SK-N-SH (cell line): ENCODE data around the gene PURA. TPM values are rescaled to one million over a fixed set of nuclear protein-coding genes. Genes with fewer than 3 reads are reported as not detected.
A peak's percentile ranks its signal among the peaks of the same experiment; 100 is the strongest.

ENCODE experiments used
- CTCF ChIA-PET: fragments of 300-600, 350-600 bp; formaldehyde crosslinking; extraction: SDS; loops from one replicate; lab custom pipeline; 2021; lab: Yijun Ruan, JAX
- POLR2A ChIA-PET: fragments of 350-600 bp; sonication (Branson Sonifier 250); formaldehyde crosslinking; extraction: SDS; loops from one replicate; lab custom pipeline; 2020; ENCODE audit warnings: antibody characterized with exemption, inconsistent platforms; lab: Yijun Ruan, JAX
- DNase-seq: peaks from one replicate; pipeline ENCODE4 v3.0.0; 2012
- H2AFZ ChIP-seq: fragments of 200-600 bp; sonication (generic); 2 replicates; pipeline ENCODE4 v1.8.1; 2016; ENCODE audit warnings: antibody characterized with exemption, mild to moderate bottlenecking, low read depth
- H3F3A ChIP-seq: fragments of 200-600 bp; sonication (generic); replicated peaks from 2 replicates; pipeline ENCODE3; 2016; ENCODE audit warnings: antibody characterized with exemption, mild to moderate bottlenecking; ENCODE audit not compliant: insufficient read depth
- H3K27ac ChIP-seq, 2 experiments: fragments of 200-500 bp in 1 of 2; fragments of 200-600 bp in 1 of 2; sonication (Bioruptor generic) in 1 of 2; sonication (generic), shearing (Covaris generic) in 1 of 2; 2 replicates each; pipeline versions ENCODE4 v1.5.1 to v1.6.1; 2014 to 2016; ENCODE audit warnings: low read depth in 2 of 2, inconsistent platforms in 1 of 2, low read length in 1 of 2, mild to moderate bottlenecking in 1 of 2, mixed read lengths in 1 of 2
- H3K27me3 ChIP-seq: fragments of 200-600 bp; sonication (generic), shearing (Covaris generic); 2 replicates; pipeline ENCODE4 v1.6.1; 2016; ENCODE audit warnings: mixed run types; ENCODE audit not compliant: insufficient read depth
- H3K36me3 ChIP-seq, 2 experiments: fragments of 200-500 bp in 1 of 2; fragments of 200-600 bp in 1 of 2; sonication (Bioruptor generic) in 1 of 2; sonication (generic) in 1 of 2; replicated peaks in 1 of 2; 2 replicates each; pipeline versions ENCODE3 to v1.5.1; 2014 to 2016; ENCODE audit warnings: low read length in 1 of 2, mild to moderate bottlenecking in 1 of 2; ENCODE audit not compliant: insufficient read depth in 2 of 2, control insufficient read depth in 1 of 2
- H3K4me1 ChIP-seq, 2 experiments: fragments of 200-500 bp in 1 of 2; fragments of 200-600 bp in 1 of 2; sonication (Bioruptor generic) in 1 of 2; sonication (generic), shearing (Covaris generic) in 1 of 2; 2 replicates each; pipeline versions ENCODE4 v1.5.1 to v1.6.1; 2014 to 2016; ENCODE audit warnings: low read depth in 1 of 2, low read length in 1 of 2, mixed run types in 1 of 2; ENCODE audit not compliant: insufficient read depth in 2 of 2, control insufficient read depth in 1 of 2
- H3K4me2 ChIP-seq: fragments of 200-600 bp; sonication (generic), shearing (Covaris generic); 2 replicates; pipeline ENCODE4 v1.6.1; 2017; ENCODE audit warnings: mixed run types
- H3K4me3 ChIP-seq, 2 experiments: fragments of 200-500 bp in 1 of 2; fragments of 200-600 bp in 1 of 2; sonication (Bioruptor generic) in 1 of 2; sonication (generic), shearing (Covaris generic) in 1 of 2; 2 replicates each; pipeline versions ENCODE4 v1.5.1 to v1.8.1; 2014 to 2016; ENCODE audit warnings: low read depth in 2 of 2, inconsistent platforms in 1 of 2, low read length in 1 of 2, mild to moderate bottlenecking in 1 of 2, mixed read lengths in 1 of 2, moderate library complexity in 1 of 2
- H3K79me2 ChIP-seq: fragments of 200-600 bp; sonication (generic); 2 replicates; pipeline ENCODE4 v1.8.1; 2017; ENCODE audit warnings: mild to moderate bottlenecking; ENCODE audit not compliant: insufficient read depth
- H3K9ac ChIP-seq: fragments of 200-600 bp; sonication (generic); 2 replicates; pipeline ENCODE4 v1.6.1; 2017; ENCODE audit warnings: mixed run types
- H3K9me2 ChIP-seq: fragments of 200-600 bp; sonication (generic); 2 replicates; pipeline ENCODE4 v1.6.1; 2017; ENCODE audit warnings: mixed run types
- H3K9me3 ChIP-seq: fragments of 200-600 bp; sonication (generic); 2 replicates; pipeline ENCODE4 v1.6.1; 2017; ENCODE audit warnings: mixed run types, mild to moderate bottlenecking, moderate library complexity
- H4K20me1 ChIP-seq: fragments of 200-600 bp; sonication (generic); 2 replicates; pipeline ENCODE4 v1.6.1; 2017; ENCODE audit warnings: mild to moderate bottlenecking, mixed run types; ENCODE audit not compliant: insufficient read depth
- GABPA ChIP-seq: IDR thresholded peaks from 2 replicates; pipeline ENCODE4 v1.4.0; 2012; ENCODE audit warnings: low read depth, mild to moderate bottlenecking
- MAX ChIP-seq: IDR thresholded peaks from 2 replicates; pipeline ENCODE4 v1.4.0; 2012; ENCODE audit warnings: low read depth
- MXI1 ChIP-seq: IDR thresholded peaks from 2 replicates; pipeline ENCODE4 v1.6.1; 2012; ENCODE audit warnings: mild to moderate bottlenecking, low read depth, low read length, improper control_type of control experiment
- REST ChIP-seq: IDR thresholded peaks from 2 replicates; pipeline ENCODE4 v1.6.1; 2012; ENCODE audit warnings: mild to moderate bottlenecking, low read depth, low read length, moderate library complexity
- RXRA ChIP-seq: IDR thresholded peaks from 2 replicates; pipeline ENCODE4 v1.4.0; 2012; ENCODE audit warnings: low read depth, mild to moderate bottlenecking, borderline replicate concordance
- TCF12 ChIP-seq: IDR thresholded peaks from 2 replicates; pipeline ENCODE4 v1.4.0; 2012
- WGBS: methylation state at CpG from one replicate; pipeline ENCODE4 v1.1.6; 2017; ENCODE audit warnings: low lambda C conversion rate; 5-methylcytosine and 5-hydroxymethylcytosine counted together
- polyA plus RNA-seq, 3 experiments: library from polyadenylated mRNA; depleted of rRNA; stranded (reverse); fragments of >200 nt; gene quantifications; 2 replicates each; pipeline ENCODE4 v1.2.3, GENCODE V29; 2012

The PURA gene
- polyA plus RNA-seq, 1 of the 3 experiments (the other 2 are of a cell fraction): 2.4 TPM

- TF ChIP-seq REST: no peak
- TF ChIP-seq TCF12: no peak
These were observed 29.8 kb downstream of the PURA start (continued) for GRCh38 chr5:140143521-140144258.

GRCh38 chr5:140145256-140145655, 31.3 kb downstream of the PURA start:
- Histone ChIP-seq H3K27ac (no peak overlapping the region), H3K4me2 (peak overlapping the region; percentile 63; the same call in 1 of the 2 replicates), H3K4me3 (no peak overlapping the region), H3K27me3 (no peaks in the 10 kb centered on the region), H3K9me2 (no peaks in the 10 kb centered on the region), H3K36me3 (no peaks in the 10 kb centered on the region), H3K4me1 (peaks cover 0 to 8% of the 10 kb centered on the region in 2 experiments; a peak in 1 of 4 replicates), H4K20me1 (peaks cover 24% of the 10 kb centered on the region), H3K9me3 (no peaks in the 10 kb centered on the region), H3F3A (peaks cover 7% of the 10 kb centered on the region)
- DNase-seq: no peak
- ChIA-PET POLR2A (no interaction called here), CTCF (interaction anchor here (0.6 to 8.0 kb wide), 31 partner anchors 11 to 553 kb away, joined by 3 to 166 read pairs (median 5); partner anchors contain the start of gene PURA)
- WGBS: 90% methylated on average over 3 of the region's 3 CpGs
- TF ChIP-seq MAX (no peak), GABPA (no peak), MXI1 (no peak), RXRA (no peak), REST (no peak)
- TF ChIP-seq, all 33 proteins: peak for 0
- no peak overlapping the region for H3K9ac ChIP-seq
- no peaks in the 10 kb centered on the region for H3K79me2 ChIP-seq
- no peak overlapping the region for H2AFZ ChIP-seq
